CD8-positive, alpha-beta memory T cell (primary cell): ENCODE measurements around the gene TBC1D9B. TPM values are rescaled to one million over a fixed set of nuclear protein-coding genes. Genes with fewer than 3 reads are reported as not detected.

Experiments used
- CTCF ChIA-PET: fragments of 350-600 bp; sonication (Branson Sonifier 250); formaldehyde crosslinking; loops from one replicate; lab custom pipeline; 2021; ENCODE audit warnings: antibody characterized with exemption; lab: Charles Lee
- POLR2A ChIA-PET: fragments of 350-600 bp; sonication (Branson Sonifier 250); formaldehyde crosslinking; loops from one replicate; lab custom pipeline; 2021; ENCODE audit warnings: antibody characterized with exemption; lab: Charles Lee
- DNase-seq, 5 donors: peaks; one replicate each; pipeline versions ENCODE4 v3.0.0 to v3.0.0-alpha.2; 2020 to 2022; ENCODE audit warnings: mixed read lengths in 1 of 5
- H3K27ac ChIP-seq: one replicate; pipeline ENCODE4 v1.7.0; 2013; ENCODE audit warnings: low read depth, mild to moderate bottlenecking, low read length, moderate library complexity
- H3K27me3 ChIP-seq: 2 replicates; pipeline ENCODE4 v1.7.0; 2013; ENCODE audit warnings: low read length, mild to moderate bottlenecking; ENCODE audit not compliant: insufficient read depth, poor library complexity, severe bottlenecking
- H3K36me3 ChIP-seq: 2 replicates; pipeline ENCODE4 v1.7.0; 2013; ENCODE audit warnings: mild to moderate bottlenecking, low read length, moderate library complexity; ENCODE audit not compliant: insufficient read depth
- H3K4me1 ChIP-seq: 2 replicates; pipeline ENCODE4 v1.7.0; 2013; ENCODE audit warnings: mild to moderate bottlenecking, low read length, moderate library complexity; ENCODE audit not compliant: insufficient read depth
- H3K4me3 ChIP-seq: 2 replicates; pipeline ENCODE4 v1.7.0; 2013; ENCODE audit warnings: mild to moderate bottlenecking, low read length
- H3K9me3 ChIP-seq: 2 replicates; pipeline ENCODE4 v1.7.0; 2013; ENCODE audit warnings: mild to moderate bottlenecking, low read length
- H3K27ac Mint-ChIP-seq, 8 donors: one replicate each; pipeline ENCODE4 v1.8.0; 2020 to 2021; ENCODE audit warnings: mixed read lengths in 8 of 8, mild to moderate bottlenecking in 6 of 8, inconsistent platforms in 3 of 8, moderate library complexity in 3 of 8
- H3K27me3 Mint-ChIP-seq, 2 donors: one replicate each; pipeline ENCODE4 v1.8.0; 2020 to 2021; ENCODE audit warnings: mixed read lengths in 2 of 2, mild to moderate bottlenecking in 1 of 2, moderate library complexity in 1 of 2
- H3K36me3 Mint-ChIP-seq, 3 donors: one replicate each; pipeline ENCODE4 v1.8.0; 2020 to 2021; ENCODE audit warnings: mixed read lengths in 3 of 3, inconsistent platforms in 1 of 3, mild to moderate bottlenecking in 1 of 3
- H3K4me1 Mint-ChIP-seq, 3 donors: one replicate each; pipeline ENCODE4 v1.8.0; 2020 to 2021; ENCODE audit warnings: mixed read lengths in 3 of 3, inconsistent platforms in 1 of 3, mild to moderate bottlenecking in 1 of 3
- H3K4me3 Mint-ChIP-seq, 7 donors: one replicate each; pipeline ENCODE4 v1.8.0; 2020 to 2021; ENCODE audit warnings: mixed read lengths in 7 of 7, mild to moderate bottlenecking in 6 of 7, moderate library complexity in 4 of 7, inconsistent platforms in 2 of 7
- H3K9me3 Mint-ChIP-seq, 5 donors: one replicate each; pipeline ENCODE4 v1.8.0; 2020 to 2022; ENCODE audit warnings: mixed read lengths in 5 of 5, mild to moderate bottlenecking in 3 of 5, moderate library complexity in 2 of 5, inconsistent platforms in 1 of 5
- polyA plus RNA-seq: library from polyadenylated mRNA; unstranded; fragments of 300-500 nt; fragmentation: Illumina TruSeq; gene quantifications from one replicate; pipeline ENCODE4 v1.2.3, GENCODE V29; 2021
- total RNA-seq, 2 experiments: library from RNA; stranded (reverse); gene quantifications; one replicate each; pipeline ENCODE4 v1.2.3, GENCODE V29; 2021

Gene TBC1D9B
- total RNA-seq (10 to 100 TPM; 73.7 to 74.8 TPM), polyA plus RNA-seq (43.9 TPM)

DNA sequence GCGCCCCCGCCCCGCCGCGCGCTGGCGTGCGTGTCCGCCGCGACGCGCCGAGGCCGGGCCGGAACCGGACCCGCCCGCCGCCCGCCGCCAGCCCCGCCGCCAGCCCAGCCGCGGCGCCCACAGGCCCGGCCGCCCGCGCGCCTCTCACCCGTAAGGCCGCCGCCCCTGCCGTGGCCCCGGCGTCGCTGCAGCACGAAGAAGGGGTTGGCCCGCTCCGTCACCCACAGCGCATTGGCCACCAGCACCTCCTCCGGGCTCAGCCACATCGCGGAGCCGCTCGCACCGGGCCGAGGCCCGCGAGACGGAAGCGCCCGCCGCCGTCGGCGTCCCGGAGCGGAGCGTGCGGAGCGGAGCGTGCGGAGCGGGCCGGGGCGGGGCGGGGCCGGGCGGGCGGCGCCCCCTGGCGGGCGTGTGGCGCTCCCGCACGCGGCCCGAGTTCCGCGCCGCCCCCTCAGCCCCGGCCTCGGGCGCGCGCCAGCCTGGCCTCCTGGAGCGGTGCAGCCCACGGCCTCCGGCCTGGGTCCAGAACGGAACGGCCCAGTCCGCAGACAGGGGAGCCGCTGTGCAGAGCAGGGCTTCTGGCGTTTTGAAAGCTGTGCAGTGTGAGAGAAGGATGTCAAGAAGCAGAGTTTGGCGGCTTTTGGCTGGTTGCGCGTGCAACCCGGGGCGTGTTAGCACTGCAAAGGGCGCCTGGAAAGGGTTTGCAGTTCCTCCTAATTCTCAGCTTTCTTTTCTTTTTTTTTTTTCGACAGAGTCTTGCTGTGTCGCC, at the start of gene TBC1D9B:
Gene TBC1D9B, minus strand, starts transcription at position 342 of the 769 bp plus-strand sequence. Its CDS starts 76 bp downstream, at position 266.
- DNase-seq = peak; percentile 65 to 80 (median 74)
- Histone ChIP-seq H3K9me3 (no peaks in the 10 kb centered on the region), H3K4me1 (peaks cover 17% of the 10 kb centered on the region), H3K27me3 (no peaks in the 10 kb centered on the region), H3K36me3 (no peaks in the 10 kb centered on the region), H3K27ac (peak within 1 kb of the TSS; percentile 51), H3K4me3 (peak within 1 kb of the TSS; percentile 44)
- Mint-ChIP-seq H3K36me3 (peaks cover 0 to 22% (median 10%) of the 10 kb centered on the region in 3 donors), H3K9me3 (no peaks in the 10 kb centered on the region), H3K27ac (peak within 1 kb of the TSS; percentile 72 to 92 (median 78)), H3K27me3 (no peaks in the 10 kb centered on the region), H3K4me1 (peaks cover 16 to 30% (median 17%) of the 10 kb centered on the region in 3 donors), H3K4me3 (peak within 1 kb of the TSS; percentile 84 to 91 (median 86))
- CTCF ChIA-PET = interaction anchor here (0.6 to 5.7 kb wide), 14 partner anchors 9 to 175 kb away, joined by 3 to 37 read pairs (median 4); partner anchors contain the start of genes MAML1 and SQSTM1
- POLR2A ChIA-PET = no interaction called here

DNA sequence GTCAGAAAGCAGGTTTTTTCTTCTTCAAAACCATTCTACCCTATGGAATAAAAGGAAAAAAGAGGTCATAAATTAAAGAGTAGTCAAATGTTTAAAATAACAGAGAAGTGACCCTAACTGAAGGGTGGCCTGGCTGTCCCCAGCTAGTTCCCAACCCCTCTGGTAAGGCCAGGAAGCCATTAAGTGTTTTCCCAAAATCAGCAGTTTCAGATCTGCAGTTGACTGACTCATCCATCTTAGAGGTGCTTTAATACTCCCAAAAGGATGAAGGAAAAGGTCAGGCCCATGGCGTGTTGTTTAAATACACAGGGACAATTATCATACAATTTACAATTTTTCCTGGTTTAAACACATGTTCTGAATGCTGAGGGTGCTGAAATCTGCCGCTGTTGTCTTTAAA, 47.9 kb upstream of the TBC1D9B start:
- Mint-ChIP-seq H3K36me3 (peaks cover 4 to 23% (median 6%) of the 10 kb centered on the region in 3 donors), H3K4me3 (no peak overlapping the region), H3K27me3 (peaks cover 0 to 2% of the 10 kb centered on the region in 2 donors), H3K9me3 (no peaks in the 10 kb centered on the region), H3K4me1 (no peaks in the 10 kb centered on the region), H3K27ac (peak overlapping the region in 1 of 8 donors; percentile 77)
- ChIA-PET POLR2A (no interaction called here), CTCF (no interaction called here)
- H3K4me1 ChIP-seq = no peaks in the 10 kb centered on the region
- no peaks in the 10 kb centered on the region for H3K36me3 ChIP-seq
- H3K27me3 ChIP-seq = no peaks in the 10 kb centered on the region
- no peak overlapping the region for H3K4me3 ChIP-seq
- no peak for DNase-seq
- H3K27ac ChIP-seq = no peak overlapping the region
- no peaks in the 10 kb centered on the region for H3K9me3 ChIP-seq

DNA sequence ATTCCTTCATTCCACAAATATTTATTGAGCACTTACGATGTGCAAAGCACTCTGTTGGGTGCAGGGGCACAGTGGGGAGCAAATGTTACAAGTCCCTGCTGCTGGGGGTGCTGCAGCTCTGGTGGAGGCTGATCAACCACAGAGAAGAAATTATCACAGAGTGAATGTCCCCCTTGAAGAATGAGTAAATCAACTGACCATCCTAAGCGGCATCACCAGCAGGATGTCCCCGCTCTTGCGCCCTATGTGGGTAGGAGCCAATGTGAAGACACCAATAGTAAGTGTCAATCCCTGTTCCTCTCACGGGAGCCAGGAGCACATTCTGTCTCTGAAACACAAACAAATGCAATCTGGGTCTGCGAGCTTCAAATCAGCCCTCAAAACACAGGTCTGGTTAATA, 47.4 kb upstream of the TBC1D9B start:
- CTCF ChIA-PET = no interaction called here
- Histone ChIP-seq H3K36me3 (no peaks in the 10 kb centered on the region), H3K27me3 (no peaks in the 10 kb centered on the region), H3K4me3 (no peak overlapping the region), H3K27ac (no peak overlapping the region), H3K9me3 (no peaks in the 10 kb centered on the region), H3K4me1 (no peaks in the 10 kb centered on the region)
- POLR2A ChIA-PET = no interaction called here
- peaks cover 4 to 22% (median 8%) of the 10 kb centered on the region in 3 donors for H3K36me3 Mint-ChIP-seq
- no peaks in the 10 kb centered on the region for H3K4me1 Mint-ChIP-seq
- no peak overlapping the region for H3K4me3 Mint-ChIP-seq
- no peak overlapping the region for H3K27ac Mint-ChIP-seq
- no peaks in the 10 kb centered on the region for H3K9me3 Mint-ChIP-seq
- peaks cover 0 to 2% of the 10 kb centered on the region in 2 donors for H3K27me3 Mint-ChIP-seq
- no peak for DNase-seq

DNA sequence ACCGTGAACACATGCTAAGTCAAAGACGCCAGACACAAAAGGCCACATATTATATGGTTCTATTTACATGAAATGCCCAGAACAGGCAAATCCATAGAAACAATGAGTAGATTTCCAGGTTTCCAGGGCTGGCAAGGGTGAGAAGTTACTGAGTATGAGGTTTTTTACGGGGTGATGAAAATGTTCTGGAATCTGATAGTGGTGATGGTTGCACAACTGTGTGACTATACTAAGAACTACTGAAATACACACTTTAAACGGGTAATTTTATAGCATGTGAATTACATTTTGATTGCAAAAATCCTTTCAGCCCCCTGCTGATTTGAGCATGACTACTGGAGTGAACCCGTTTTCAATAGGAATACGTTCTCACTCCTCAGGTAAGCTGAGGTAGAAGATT, 46.7 kb upstream of the TBC1D9B start:
- CTCF ChIA-PET = no interaction called here

DNA sequence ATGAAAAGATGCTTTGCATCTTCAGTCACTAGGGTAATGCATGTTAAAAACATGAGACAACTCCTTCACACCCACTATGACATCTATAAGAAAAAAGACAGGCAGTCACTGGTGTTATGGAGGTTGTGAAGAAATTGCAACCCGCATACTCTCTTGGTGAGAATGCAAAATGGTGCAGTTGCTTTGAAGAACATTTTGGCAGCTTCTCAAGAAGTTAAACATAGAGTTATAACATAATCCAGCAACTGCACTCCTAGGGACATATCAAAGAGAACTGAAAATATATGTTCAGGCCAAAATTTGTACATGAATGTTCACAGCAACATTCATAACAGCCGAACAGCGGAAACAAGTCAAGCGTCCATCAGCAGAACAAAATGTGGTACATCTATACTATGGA, 46.3 kb upstream of the TBC1D9B start:
- Mint-ChIP-seq H3K4me1 (no peaks in the 10 kb centered on the region), H3K27me3 (peaks cover 0 to 2% of the 10 kb centered on the region in 2 donors), H3K9me3 (no peaks in the 10 kb centered on the region), H3K36me3 (peaks cover 5 to 22% (median 8%) of the 10 kb centered on the region in 3 donors), H3K27ac (no peak overlapping the region), H3K4me3 (no peak overlapping the region)
- DNase-seq = no peak
- no peaks in the 10 kb centered on the region for H3K4me1 ChIP-seq
- no peaks in the 10 kb centered on the region for H3K36me3 ChIP-seq
- no peaks in the 10 kb centered on the region for H3K27me3 ChIP-seq
- no peak overlapping the region for H3K27ac ChIP-seq
- CTCF ChIA-PET = no interaction called here
- POLR2A ChIA-PET = no interaction called here
- no peak overlapping the region for H3K4me3 ChIP-seq
- H3K9me3 ChIP-seq = no peaks in the 10 kb centered on the region

More for the DNA sequence above, 46.7 kb upstream of the TBC1D9B start:
- Histone ChIP-seq H3K9me3 (no peaks in the 10 kb centered on the region), H3K27me3 (no peaks in the 10 kb centered on the region), H3K4me1 (no peaks in the 10 kb centered on the region), H3K36me3 (no peaks in the 10 kb centered on the region), H3K4me3 (no peak overlapping the region), H3K27ac (no peak overlapping the region)
- peaks cover 5 to 22% (median 8%) of the 10 kb centered on the region in 3 donors for H3K36me3 Mint-ChIP-seq
- H3K27me3 Mint-ChIP-seq = peaks cover 0 to 2% of the 10 kb centered on the region in 2 donors
- no peak overlapping the region for H3K27ac Mint-ChIP-seq
- no peaks in the 10 kb centered on the region for H3K4me1 Mint-ChIP-seq
- POLR2A ChIA-PET = no interaction called here
- no peaks in the 10 kb centered on the region for H3K9me3 Mint-ChIP-seq
- no peak for DNase-seq
- no peak overlapping the region for H3K4me3 Mint-ChIP-seq

DNA sequence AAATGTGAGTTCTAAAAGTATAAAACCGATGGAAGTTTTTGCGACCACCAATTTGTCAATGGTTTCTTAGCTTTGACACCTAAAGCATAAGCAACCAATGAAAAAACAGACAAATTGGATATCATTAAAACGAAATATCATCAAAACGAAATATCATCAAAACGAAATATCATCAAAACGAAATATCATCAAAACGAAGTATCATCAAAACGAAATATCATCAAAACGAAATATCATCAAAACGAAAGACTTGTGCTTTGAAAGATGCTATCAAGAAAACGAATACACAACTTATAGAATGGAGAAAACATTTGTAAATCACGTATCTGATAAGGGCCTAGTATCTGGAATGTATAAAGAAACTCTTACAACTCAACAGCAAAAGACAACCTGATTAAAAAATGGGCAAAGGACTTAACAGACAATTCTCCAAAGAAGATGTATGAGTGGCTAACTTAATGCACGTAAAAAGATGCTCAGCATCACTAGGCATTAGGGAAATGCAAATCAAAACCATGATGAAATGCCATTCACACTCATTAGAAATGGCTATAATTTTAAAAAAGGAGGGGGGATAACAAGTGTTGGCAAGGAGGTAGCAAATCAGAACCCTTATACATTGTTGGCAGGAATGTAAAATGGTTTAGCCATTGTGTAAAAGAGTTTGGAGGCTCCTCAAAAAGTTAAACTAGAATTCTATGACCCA, 29.4 kb upstream of the TBC1D9B start:
- H3K9me3 Mint-ChIP-seq = no peaks in the 10 kb centered on the region
- peaks cover 0 to 5% (median 0%) of the 10 kb centered on the region in 3 donors for H3K36me3 Mint-ChIP-seq
- ChIA-PET POLR2A (interaction anchor here (0.6 kb wide), 1 partner anchor 201 kb away, joined by 3 read pairs; no protein-coding TSS in a partner anchor), CTCF (no interaction called here)
- H3K9me3 ChIP-seq = no peaks in the 10 kb centered on the region
- H3K4me1 Mint-ChIP-seq = no peaks in the 10 kb centered on the region
- no peaks in the 10 kb centered on the region for H3K27me3 ChIP-seq
- peaks cover 4 to 18% of the 10 kb centered on the region in 2 donors for H3K27me3 Mint-ChIP-seq
- no peak overlapping the region for H3K4me3 ChIP-seq
- no peaks in the 10 kb centered on the region for H3K4me1 ChIP-seq
- H3K27ac ChIP-seq = no peak overlapping the region
- no peak overlapping the region for H3K4me3 Mint-ChIP-seq
- no peaks in the 10 kb centered on the region for H3K36me3 ChIP-seq
- no peak overlapping the region for H3K27ac Mint-ChIP-seq
- DNase-seq = no peak

DNA sequence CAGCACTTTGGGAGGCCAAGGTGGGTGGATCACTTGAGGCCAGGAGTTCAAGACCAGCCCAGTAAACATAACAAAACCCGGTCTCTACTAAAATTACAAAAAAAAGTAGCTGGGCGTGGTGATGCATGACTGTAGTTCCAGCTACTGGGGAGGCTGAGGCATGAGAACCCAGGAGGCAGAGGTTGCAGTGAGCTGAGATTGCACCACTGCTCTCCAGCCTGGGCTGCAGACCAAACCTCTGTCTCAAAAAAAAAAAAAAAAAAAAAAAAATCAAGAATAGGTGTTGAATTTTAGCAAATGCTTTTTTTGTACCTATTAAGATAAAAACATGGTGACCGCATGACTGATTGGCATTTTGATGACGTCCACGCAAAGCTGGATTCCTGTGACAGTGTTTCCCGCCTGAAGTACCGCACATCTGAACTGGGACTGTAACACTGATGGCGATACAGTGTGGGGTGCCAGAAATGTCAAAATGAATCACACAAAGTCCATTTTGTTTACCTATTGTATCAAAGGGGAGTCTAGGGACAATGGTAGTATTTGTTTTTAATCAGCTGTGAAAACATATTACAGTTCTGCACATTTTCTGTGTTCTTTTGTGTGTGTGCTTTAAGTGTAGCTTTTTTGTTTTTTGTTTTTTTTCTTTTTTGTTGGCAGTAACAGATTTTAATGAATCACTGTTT, 23.2 kb upstream of the TBC1D9B start:
- H3K27ac ChIP-seq = no peak overlapping the region
- no peaks in the 10 kb centered on the region for H3K9me3 ChIP-seq
- no peak overlapping the region for H3K4me3 ChIP-seq
- H3K36me3 ChIP-seq = no peaks in the 10 kb centered on the region
- Mint-ChIP-seq H3K9me3 (no peaks in the 10 kb centered on the region), H3K4me3 (no peak overlapping the region), H3K27me3 (peaks cover 0 to 5% of the 10 kb centered on the region in 2 donors), H3K27ac (no peak overlapping the region), H3K4me1 (no peaks in the 10 kb centered on the region), H3K36me3 (peaks cover 0 to 1% (median 0%) of the 10 kb centered on the region in 3 donors)
- CTCF ChIA-PET = no interaction called here
- DNase-seq = no peak
- no peaks in the 10 kb centered on the region for H3K27me3 ChIP-seq
- POLR2A ChIA-PET = no interaction called here
- no peaks in the 10 kb centered on the region for H3K4me1 ChIP-seq
